Limb (tissue), 2 donors: Measurements from ENCODE around the gene ATF7.
"Not testable (repeated sequence)": the region's sequence is repeated elsewhere in the genome, so short reads cannot be mapped to it uniquely, and the experiment has no call there.

ENCODE experiments used
- DNase-seq, 2 donors: peaks; one replicate each; pipeline ENCODE4 v3.0.0-alpha.2; 2016; ENCODE audit errors: extremely low spot score in 2 of 2

ATF7 gene

GRCh38 chr12:53625946-53626701, at the start of gene ATF7:
ATF7 (minus strand) TSS chr12:53626382; CDS start chr12:53601000, 25,382 bp downstream.
- DNase-seq: peak; percentile 99 to 100

GRCh38 chr12:53674977-53675700, 49.0 kb upstream of the ATF7 start:
- DNase-seq: no peak

- DNase-seq: no peak
Observed at GRCh38 chr12:53670971-53671370, 44.8 kb upstream of the ATF7 start.

GRCh38 chr12:53670308-53670707, 44.1 kb upstream of the ATF7 start:
- DNase-seq: no peak

GRCh38 chr12:53667080-53667479, 40.9 kb upstream of the ATF7 start:
- DNase-seq: no peak

GRCh38 chr12:53664936-53665335, 38.8 kb upstream of the ATF7 start:
- DNase-seq: peak in 1 of 2 donors; percentile 38

- no peak for DNase-seq
Observed at GRCh38 chr12:53664191-53664590, 38.0 kb upstream of the ATF7 start.

GRCh38 chr12:53660041-53660440, 33.9 kb upstream of the ATF7 start:
- DNase-seq: peak in 1 of 2 donors; percentile 40

- peak in 1 of 2 donors; percentile 70 for DNase-seq
Observed at GRCh38 chr12:53659571-53659981, 33.4 kb upstream of the ATF7 start.

GRCh38 chr12:53659011-53659551, 32.9 kb upstream of the ATF7 start:
- peak; percentile 59 to 80 for DNase-seq

- no peak for DNase-seq
Observed at GRCh38 chr12:53657041-53657440, 30.9 kb upstream of the ATF7 start.

GRCh38 chr12:53653595-53653994, 27.4 kb upstream of the ATF7 start:
- DNase-seq: no peak

GRCh38 chr12:53652366-53652765, 26.2 kb upstream of the ATF7 start:
- no peak for DNase-seq

GRCh38 chr12:53651737-53652136, 25.6 kb upstream of the ATF7 start:
- DNase-seq: no peak

- not testable (repeated sequence) for DNase-seq
Observed at GRCh38 chr12:53646300-53646699, 20.1 kb upstream of the ATF7 start.

GRCh38 chr12:53645165-53645564, 19.0 kb upstream of the ATF7 start:
- DNase-seq: no peak

- DNase-seq: no peak
Observed at GRCh38 chr12:53644133-53644532, 18.0 kb upstream of the ATF7 start.

GRCh38 chr12:53643232-53643979, 17.2 kb upstream of the ATF7 start:
- DNase-seq: no peak

- no peak for DNase-seq
Observed at GRCh38 chr12:53638057-53638456, 11.9 kb upstream of the ATF7 start.

GRCh38 chr12:53636641-53637040, 10.5 kb upstream of the ATF7 start:
- no peak for DNase-seq

GRCh38 chr12:53635708-53636107, 9.5 kb upstream of the ATF7 start:
- DNase-seq: not testable (repeated sequence)

GRCh38 chr12:53631721-53632120, 5.5 kb upstream of the ATF7 start:
- no peak for DNase-seq
